GM21526 (cell line): ENCODE measurements around the gene SRGN.

Experiments
- ATAC-seq: cut with Tn5 transposase; IDR thresholded peaks from one replicate; pipeline ENCODE4 v1.9.1; 2021; ENCODE audit warnings: moderate library complexity; ENCODE audit not compliant: unreplicated experiment, low FRiP score

The SRGN gene

DNA sequence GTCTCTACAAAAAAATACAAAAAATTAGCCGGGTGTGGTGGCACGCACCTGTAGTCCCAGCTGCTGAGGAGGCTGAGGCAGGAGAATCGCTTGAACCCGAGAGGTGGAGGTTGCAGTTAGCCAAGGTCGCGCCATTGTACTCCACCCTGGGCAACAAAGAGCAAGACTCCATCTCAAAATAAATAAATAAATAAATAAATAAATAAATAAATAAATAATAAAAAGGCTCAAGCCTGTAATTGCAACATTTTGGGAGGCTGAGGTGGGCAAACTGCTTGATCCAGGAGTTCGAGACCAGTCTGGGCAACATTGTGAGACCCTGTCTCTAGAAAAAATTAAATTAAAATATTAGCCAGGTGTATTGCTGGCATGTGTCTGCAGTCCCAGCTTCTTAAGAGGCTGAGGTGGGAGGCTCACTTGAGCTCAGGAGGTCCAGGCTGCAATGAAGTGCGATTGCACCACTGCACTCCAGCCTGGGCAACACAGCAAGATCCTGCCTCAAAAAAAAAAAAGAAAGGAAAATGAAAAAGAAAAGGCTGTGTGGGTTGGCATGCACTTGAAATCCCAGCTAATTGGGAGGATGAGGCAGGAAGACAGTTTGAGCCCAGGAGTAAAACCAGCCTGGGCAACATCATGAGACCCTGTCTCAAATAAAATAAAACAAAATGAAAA, 27.6 kb upstream of the SRGN start:
- ATAC-seq: no peak

- no peak for ATAC-seq
Observed at GRCh38 chr10:69061305-69062161, 26.4 kb upstream of the SRGN start.

DNA sequence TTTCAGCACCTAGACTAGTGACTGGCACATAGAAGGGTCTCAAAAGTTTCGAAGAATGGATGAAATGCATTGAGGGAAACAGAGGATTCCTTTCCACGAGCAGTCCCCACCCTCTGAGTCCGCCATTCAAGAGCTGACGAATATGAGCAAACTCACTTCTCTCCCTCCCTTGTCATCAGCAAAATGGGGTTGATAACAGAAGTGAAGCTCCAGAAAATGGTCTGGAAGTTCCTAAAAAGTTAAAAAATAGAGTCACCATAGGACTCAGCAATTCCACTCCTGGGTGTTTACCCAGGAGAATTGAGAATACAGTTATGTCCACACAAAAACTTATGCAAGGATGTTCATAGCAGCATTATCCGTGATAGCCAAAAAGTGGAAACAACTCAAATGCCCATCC, 25.0 kb upstream of the SRGN start:
- ATAC-seq: no peak

DNA sequence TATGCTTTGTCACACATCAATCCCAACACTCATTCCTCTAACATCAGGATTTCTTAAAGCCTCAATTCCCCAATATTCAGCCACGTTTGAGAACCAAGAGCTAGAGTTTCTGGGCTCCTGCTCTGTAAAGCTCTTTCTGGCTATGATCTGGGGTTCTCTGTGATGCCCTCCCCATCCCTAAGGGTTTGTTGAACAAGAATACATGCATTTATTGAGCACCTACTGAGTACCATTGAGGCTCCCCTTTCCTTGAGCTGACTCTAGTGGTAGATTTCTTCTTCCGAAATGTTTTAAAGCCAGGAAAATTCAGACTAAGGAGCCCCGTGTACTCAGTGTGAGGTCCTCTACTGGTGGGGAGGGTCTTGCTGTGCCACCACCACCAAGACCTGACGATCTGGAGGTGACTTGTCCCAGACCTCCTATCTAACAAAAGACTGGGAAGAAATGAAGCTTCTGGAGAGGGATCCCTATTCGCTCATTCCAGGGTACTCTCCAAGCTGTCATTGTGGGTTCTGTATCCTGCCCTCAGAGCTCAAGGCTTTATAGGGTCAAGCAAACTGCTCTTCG, 23.1 kb upstream of the SRGN start:
- no peak for ATAC-seq

- peak; percentile 44 for ATAC-seq
Observed at GRCh38 chr10:69065406-69066361, 22.2 kb upstream of the SRGN start.

DNA sequence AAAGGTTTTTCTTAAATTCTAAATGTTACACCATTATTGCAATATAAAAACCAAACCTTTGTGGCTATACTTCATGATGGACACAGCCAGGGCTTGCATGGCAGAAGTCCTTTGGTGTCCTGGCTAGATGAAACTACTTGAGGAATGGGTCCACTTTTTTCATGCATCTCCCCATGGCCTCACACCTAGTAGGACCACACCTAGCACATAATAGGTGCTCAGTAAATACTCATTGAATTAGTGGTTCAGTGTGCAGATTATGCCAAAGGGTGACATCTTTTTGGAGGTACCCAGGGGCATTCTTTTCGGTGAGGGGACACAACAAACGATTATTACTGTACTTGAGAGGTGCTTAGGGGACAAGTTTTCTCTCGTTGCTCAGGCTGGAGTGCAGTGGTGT, 20.7 kb upstream of the SRGN start:
- no peak for ATAC-seq

DNA sequence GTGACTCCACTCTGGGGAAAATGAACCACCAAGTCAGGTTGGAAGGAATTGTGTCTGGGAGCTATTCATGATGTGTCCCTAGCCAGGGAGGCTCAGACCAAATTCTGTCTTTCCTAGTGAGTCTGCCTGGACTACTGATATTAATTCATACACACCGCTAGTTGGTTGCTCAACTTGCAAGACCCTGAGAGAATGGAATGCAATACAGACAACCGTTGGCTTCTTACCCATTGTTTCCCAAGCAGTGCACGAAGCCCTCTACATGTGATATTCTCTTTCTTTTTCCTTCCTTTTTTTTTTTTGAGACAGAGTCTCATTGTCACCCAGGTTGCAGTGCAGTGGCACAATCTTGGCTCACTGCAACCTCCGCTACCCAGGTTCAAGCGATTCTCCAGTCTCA, 19.4 kb upstream of the SRGN start:
- no peak for ATAC-seq

GRCh38 chr10:69069090-69070042, 18.5 kb upstream of the SRGN start:
- no peak for ATAC-seq

GRCh38 chr10:69070951-69071350, 17.0 kb upstream of the SRGN start:
- ATAC-seq: no peak

DNA sequence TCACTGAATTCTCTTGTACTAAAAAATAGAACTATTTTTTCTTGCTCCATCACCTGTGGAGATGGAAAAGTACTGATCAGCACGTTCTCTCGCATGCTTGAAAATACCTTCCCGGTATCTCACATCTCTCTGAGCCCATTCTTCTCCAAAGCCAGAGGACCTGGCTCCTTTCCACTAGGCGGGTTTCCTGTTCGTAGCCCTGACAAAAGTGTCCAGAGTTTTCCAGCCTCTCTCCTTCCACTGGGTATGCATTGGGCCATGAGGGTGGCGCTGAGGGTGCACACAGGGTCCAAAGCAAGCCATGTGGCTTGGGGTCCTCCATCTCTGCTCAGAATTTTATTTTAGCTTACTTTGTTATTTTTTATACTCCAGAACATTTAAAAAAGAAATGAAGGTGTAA, 16.3 kb upstream of the SRGN start:
- ATAC-seq: no peak

GRCh38 chr10:69073026-69073425, 14.9 kb upstream of the SRGN start:
- no peak for ATAC-seq

DNA sequence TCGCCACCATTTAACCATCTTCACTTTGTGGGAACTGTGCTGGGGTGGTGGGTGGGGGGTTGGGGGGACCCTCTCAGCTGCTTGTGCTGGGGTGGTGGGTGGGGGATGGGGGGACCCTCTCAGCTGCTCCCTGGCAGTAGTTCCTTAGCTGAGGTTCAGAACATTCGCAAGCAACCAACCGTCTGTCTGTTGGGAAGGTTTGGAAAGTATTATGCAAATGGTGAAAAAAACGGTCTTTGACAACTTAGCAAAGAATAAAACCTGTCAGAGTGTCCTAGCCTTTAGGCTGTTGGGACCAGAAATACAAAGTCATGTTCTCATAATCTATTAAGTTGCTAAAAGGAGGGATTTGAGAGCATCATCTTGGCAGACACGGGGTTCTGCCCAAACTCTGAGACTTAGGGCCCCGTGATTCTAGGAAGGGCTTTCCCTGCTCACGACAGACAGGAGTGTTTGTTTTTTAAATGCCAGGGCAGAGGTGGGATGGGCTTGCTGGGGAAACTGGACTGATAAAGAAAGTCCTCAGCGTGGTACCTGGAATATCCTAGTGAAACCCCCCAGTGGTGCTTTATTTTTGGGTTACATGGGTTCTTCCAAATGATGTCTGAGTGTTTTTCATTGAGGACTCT, 14.1 kb upstream of the SRGN start:
- no peak for ATAC-seq

DNA sequence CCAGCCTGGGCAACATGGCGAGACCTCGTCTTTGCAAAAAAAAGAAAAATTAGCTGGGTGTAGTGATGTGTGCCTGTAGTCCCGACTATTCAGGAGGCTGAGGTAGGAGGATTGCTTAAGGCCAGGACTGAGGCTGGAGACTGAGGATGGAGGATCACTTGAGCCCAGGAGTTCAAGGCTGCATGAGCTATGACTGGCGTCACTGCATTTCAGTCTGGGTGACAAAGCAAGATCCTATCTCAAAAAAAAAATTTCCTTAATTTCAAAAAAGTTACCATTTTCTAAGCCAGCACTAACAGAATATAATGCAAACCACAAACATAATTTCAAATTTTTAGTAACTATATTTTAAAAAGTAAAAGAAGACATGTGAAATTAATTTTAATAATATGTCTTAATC, 13.4 kb upstream of the SRGN start:
- no peak for ATAC-seq

DNA sequence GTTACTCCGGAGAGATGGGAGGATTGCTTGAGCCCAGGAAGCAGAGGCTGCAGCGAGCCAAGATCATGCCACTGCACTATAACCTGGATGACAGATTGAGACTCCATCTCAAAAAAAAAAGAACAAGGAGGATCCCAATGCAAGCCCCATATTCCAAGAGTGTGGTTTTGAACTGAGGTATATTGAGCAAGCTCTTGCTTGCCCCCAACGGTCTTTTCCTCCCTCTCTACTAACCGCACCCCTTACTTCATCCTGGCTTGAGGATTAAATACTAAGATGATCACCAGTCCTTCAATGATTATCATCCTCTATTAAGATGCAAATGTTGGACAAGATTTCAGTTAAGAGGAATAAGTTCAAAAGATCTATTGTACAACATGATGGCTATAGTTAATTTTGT, 12.5 kb upstream of the SRGN start:
- no peak for ATAC-seq

DNA sequence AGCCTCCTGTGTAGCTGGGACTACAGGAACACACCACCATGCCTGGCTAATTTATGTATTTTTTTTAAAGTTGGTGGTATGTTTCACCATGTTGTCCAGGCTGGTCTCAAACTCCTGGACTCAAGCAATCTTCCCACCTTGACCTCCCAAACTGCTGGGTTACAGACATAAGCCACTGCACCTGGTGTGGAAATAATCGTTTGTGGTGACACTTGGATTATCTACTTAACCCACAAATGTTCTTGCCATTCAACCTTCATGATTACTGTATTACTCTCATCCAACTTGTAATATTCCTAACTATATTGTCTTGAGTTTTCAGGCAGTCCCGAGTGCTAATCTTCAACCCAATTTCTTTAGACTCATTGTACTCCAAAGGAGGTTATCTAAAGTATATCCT, 9.6 kb upstream of the SRGN start:
- ATAC-seq: no peak

GRCh38 chr10:69080226-69080625, 7.7 kb upstream of the SRGN start:
- no peak for ATAC-seq

DNA sequence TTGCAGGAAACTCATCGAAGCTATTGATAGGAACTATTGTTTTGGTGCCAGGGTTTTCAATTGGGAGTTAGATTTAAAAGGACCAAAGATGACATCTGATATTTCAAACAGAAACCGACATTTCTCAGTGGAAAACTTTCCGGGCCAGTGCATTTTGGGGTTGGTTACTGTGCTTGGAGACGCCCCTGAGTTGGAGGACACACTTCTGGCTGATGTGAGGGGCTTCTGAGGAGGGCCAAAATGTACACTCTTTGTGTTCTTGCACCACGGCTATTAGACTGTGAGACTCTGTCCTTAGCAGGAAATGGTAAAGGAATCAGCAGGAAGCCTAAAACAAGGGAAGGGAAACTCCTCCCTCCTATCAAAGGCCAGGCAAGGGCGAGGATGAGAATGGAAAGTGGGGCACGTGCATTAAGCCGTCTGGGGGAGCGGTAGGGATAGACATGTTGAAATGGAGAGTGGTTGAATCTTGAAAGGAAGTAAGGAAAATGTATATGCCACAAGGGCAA, 1.8 kb upstream of the SRGN start:
- no peak for ATAC-seq

DNA sequence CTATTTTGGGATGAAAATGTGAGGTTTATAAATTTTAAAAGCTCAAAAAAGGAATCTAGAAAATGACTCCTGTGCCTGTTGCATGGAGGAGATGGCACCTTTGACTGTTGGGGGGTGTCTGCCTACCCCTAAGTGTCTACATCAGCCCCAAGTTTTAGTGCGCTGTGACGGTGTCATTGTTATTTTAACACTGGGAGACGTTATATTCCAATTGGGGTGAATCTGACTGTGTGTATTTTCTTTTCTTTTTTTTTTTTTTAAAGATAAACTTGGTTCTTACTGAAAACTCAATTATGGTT, 517 bp downstream of the SRGN start:
- no peak for ATAC-seq

DNA sequence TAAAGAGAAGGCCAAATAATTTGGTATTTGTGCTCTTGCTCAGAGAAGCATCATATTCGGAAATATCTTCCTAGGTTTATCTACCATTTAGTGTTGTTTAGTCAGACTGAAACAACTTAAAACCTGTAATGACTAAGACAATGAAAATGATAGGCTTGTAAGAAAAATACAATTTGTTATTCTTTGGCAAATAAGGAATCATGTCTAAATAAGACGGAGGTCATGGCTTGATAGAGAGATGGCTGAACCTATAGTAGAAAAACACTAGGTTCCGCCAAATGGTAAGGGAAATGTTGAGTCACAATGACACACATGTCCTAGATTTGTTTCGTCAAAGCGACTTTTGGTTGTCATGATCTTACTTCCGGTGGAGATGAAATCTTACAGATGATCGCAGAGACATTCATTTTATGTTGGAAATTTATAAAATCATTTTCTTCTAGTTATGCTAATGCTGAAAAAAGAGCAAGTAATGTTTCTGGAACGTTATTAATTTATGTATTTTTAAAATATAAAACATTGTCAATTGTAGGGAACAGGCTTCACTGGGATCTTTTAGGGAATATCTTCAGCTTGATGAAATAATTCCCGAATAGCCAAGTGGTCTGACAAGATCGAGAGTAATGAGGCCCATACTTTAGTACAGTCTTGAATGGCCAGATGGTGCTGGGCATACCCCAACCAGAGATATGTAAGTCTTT, 1.0 kb downstream of the SRGN start:
- ATAC-seq: no peak
